HTERT RPE-1 (cell line): ENCODE measurements around the gene MOK.
"Not testable (repeated sequence)": the region's sequence is repeated elsewhere in the genome, so short reads cannot be mapped to it uniquely, and the experiment has no call there.

ENCODE experiments used
- in situ Hi-C: fragments of 300-500 bp; cut with MboI; formaldehyde crosslinking; loops from 4 replicates; pipeline ENCODE4 v1.14.3; 2020; ENCODE audit warnings: low sequenced_read_pairs

The MOK gene

GRCh38 chr14:102304611-102305506 is at the start of gene MOK:
Gene MOK (minus strand): TSS chr14:102305164. CDS start chr14:102304968, 196 bp downstream.
- in situ Hi-C loops: no loop called here

- in situ Hi-C loops: no loop called here
These were observed 48.2 kb upstream of the MOK start for GRCh38 chr14:102353126-102353619.

GRCh38 chr14:102352213-102352612 is 47.2 kb upstream of the MOK start:
- in situ Hi-C loops: no loop called here

- in situ Hi-C loops: not testable (repeated sequence)
These were observed 46.6 kb upstream of the MOK start for GRCh38 chr14:102351593-102351992.

- in situ Hi-C loops: no loop called here
These were observed 46.1 kb upstream of the MOK start for GRCh38 chr14:102351023-102351422.

- in situ Hi-C loops: no loop called here
These were observed 43.4 kb upstream of the MOK start for GRCh38 chr14:102348376-102348775.

GRCh38 chr14:102346645-102347044 is 41.7 kb upstream of the MOK start:
- in situ Hi-C loops: no loop called here

GRCh38 chr14:102345232-102345631 is 40.3 kb upstream of the MOK start:
- in situ Hi-C loops: no loop called here

GRCh38 chr14:102344485-102344884 is 39.5 kb upstream of the MOK start:
- in situ Hi-C loops: no loop called here

GRCh38 chr14:102344084-102344483 is 39.1 kb upstream of the MOK start:
- in situ Hi-C loops: no loop called here

GRCh38 chr14:102342238-102342637 is 37.3 kb upstream of the MOK start:
- in situ Hi-C loops: no loop called here

- in situ Hi-C loops: no loop called here
These were observed 36.6 kb upstream of the MOK start for GRCh38 chr14:102341566-102341965.

- in situ Hi-C loops: no loop called here
These were observed 33.8 kb upstream of the MOK start for GRCh38 chr14:102338724-102339123.

- in situ Hi-C loops: no loop called here
These were observed 30.2 kb upstream of the MOK start for GRCh38 chr14:102335163-102335562.

GRCh38 chr14:102333795-102334705 is 29.1 kb upstream of the MOK start:
- in situ Hi-C loops: no loop called here

- in situ Hi-C loops: no loop called here
These were observed 28.4 kb upstream of the MOK start for GRCh38 chr14:102333390-102333789.

- in situ Hi-C loops: no loop called here
These were observed 25.8 kb upstream of the MOK start for GRCh38 chr14:102330806-102331205.

- in situ Hi-C loops: not testable (repeated sequence)
These were observed 24.4 kb upstream of the MOK start for GRCh38 chr14:102329381-102329780.

GRCh38 chr14:102326583-102326982 is 21.6 kb upstream of the MOK start:
- in situ Hi-C loops: no loop called here

- in situ Hi-C loops: no loop called here
These were observed 20.9 kb upstream of the MOK start for GRCh38 chr14:102325791-102326345.

- in situ Hi-C loops: no loop called here
These were observed 18.1 kb upstream of the MOK start for GRCh38 chr14:102323102-102323501.
